Cardiac septum (tissue), 1 donor: ENCODE measurements around the gene SERPINB1. TPM values are rescaled to one million over a fixed set of nuclear protein-coding genes. Genes with fewer than 3 reads are reported as not detected.

ENCODE experiments used
- DNase-seq: peaks from one replicate; pipeline ENCODE4 v3.0.0-alpha.2; 2020; ENCODE audit warnings: low spot score
- intact Hi-C: fragments of 100-400 bp; cut with DNase I; formaldehyde crosslinking; loops from one replicate; pipeline ENCODE4 v1.14.0; 2022
- total RNA-seq: library from RNA; stranded (reverse); fragmentation: NEBNext Ultra II Directional; extraction: Animal tissue kit (Norgen Biotek cat#: 25700); gene quantifications from one replicate; pipeline ENCODE4 v1.2.1, GENCODE V29; 2021
- donor health status: DM: no; HTN: no; CAD: no.

The SERPINB1 gene
- total RNA-seq, 1 donor from 2014 or later = 26.4 TPM

DNA sequence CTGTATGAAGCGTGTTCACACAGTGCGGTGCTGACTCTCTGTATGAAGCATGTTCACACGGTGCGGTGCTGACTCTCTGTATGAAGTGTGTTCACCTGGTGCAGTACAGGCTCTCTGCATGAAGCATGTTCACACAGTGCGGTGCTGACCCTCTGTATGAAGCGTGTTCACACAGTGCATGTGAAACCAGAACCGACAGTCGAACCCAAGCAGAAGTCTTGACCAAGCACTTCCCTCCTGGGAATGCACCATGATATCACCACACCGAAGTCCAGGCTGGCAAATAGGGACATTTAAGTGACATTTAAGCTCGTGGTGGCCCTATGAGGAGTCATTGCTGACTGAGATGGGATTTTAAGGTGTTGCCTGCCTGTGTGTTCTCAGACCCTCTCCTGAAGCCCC, 11.3 kb upstream of the SERPINB1 start:
- no peak for DNase-seq
- intact Hi-C loops = no loop called here

GRCh38 chr6:2852514-2852855, 10.8 kb upstream of the SERPINB1 start:
- intact Hi-C loops = no loop called here
- no peak for DNase-seq

GRCh38 chr6:2851727-2852513, 10.3 kb upstream of the SERPINB1 start:
- DNase-seq = no peak
- intact Hi-C loops = no loop called here

DNA sequence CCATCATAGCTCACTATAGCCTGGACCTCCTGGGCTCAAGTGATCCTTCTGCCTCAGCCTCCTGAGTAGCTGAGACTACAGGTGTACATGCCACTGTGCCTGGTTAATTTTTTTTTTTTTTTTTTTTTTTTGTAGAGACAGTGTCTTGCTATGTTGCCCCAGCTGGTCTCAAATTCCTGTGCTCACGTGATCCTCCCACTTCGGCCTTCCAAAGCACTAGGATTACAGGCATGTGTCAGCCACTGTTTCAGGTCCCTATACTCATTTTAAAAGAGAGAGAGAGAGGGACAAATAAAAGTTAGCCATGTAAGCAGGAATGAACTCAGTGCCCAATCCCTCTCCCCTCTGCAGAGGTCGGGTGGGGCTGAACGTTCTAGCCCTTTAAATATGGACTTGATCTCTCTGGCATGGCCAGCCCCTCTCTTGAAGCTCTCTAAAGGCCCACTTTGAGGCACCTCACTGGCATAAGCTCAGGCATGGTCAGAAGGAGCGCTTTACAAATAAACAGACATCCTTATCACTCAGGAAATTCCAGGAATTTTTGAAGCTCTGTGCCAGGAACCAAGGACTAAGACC, 9.0 kb upstream of the SERPINB1 start:
- DNase-seq = no peak
- intact Hi-C loops = no loop called here

DNA sequence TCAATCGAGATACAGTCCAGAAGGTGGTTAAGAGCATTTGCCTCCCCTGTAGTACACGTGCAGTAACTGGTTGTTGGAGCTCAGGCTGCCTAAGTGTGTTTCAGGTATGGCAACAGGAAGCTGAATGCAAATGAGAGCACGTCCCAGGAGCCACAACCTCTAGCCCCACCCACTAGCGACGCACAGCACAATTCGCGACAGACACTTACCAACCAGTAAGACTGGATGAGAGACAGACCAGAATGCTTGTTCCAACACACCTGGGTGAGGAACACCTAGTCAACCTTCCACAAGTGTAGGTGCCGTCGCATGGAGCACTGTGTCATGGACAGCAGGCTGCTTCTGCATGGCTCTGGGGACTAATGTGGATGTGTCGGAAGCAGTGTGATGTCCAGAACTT, 7.2 kb upstream of the SERPINB1 start:
- no peak for DNase-seq
- intact Hi-C loops = loop anchor here (5.0 to 10.0 kb wide), 2 partner anchors 63 to 206 kb away; no protein-coding TSS in a partner anchor

- no peak for DNase-seq
- intact Hi-C loops = loop anchor here (1.0 to 10.0 kb wide), 4 partner anchors 66 to 209 kb away; no protein-coding TSS in a partner anchor
These were observed 4.2 kb upstream of the SERPINB1 start for GRCh38 chr6:2845880-2846208.

- no peak for DNase-seq
- intact Hi-C loops = loop anchor here (10.0 kb wide), 1 partner anchor 211 kb away; no protein-coding TSS in a partner anchor
These were observed 2.3 kb upstream of the SERPINB1 start for GRCh38 chr6:2844008-2844407.

DNA sequence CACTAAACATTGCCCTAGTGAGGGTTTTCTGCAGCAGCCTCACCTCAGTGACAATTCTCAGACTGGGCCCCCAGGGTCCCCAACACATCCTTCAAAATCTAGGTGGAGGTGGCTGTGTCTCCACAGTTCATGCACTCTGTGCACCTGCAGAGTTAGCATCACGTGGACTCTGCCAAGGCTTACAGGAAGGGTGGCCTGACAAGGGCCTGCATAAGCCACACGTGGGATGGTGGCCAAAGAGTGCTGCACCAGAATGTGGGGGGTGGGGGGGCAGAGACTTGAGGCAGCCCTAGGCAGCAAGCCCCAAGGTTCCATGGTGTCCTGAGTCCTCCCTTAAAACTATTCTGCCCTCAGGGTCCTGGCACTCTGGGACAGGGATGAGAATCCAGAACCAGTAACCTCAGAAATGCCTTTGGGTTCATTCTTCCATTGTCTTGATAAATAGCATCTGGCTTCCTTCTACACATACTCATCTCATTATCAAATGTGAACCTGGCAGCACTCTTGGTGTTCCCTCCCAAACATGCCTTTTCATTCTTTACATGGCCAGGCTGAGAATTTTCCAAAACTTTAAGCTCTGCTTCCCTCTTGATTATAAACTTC, 1.6 kb upstream of the SERPINB1 start:
- no peak for DNase-seq
- intact Hi-C loops = loop anchor here (10.0 kb wide), 1 partner anchor 212 kb away; no protein-coding TSS in a partner anchor

- intact Hi-C loops = loop anchor here (1.0 to 10.0 kb wide), 2 partner anchors 51 to 213 kb away; no protein-coding TSS in a partner anchor
- DNase-seq = no peak
These were observed 483 bp upstream of the SERPINB1 start for GRCh38 chr6:2842139-2842552.

GRCh38 chr6:2840749-2841061, 958 bp downstream of the SERPINB1 start:
- intact Hi-C loops = loop anchor here (10.0 kb wide), 1 partner anchor 214 kb away; no protein-coding TSS in a partner anchor
- DNase-seq = no peak

DNA sequence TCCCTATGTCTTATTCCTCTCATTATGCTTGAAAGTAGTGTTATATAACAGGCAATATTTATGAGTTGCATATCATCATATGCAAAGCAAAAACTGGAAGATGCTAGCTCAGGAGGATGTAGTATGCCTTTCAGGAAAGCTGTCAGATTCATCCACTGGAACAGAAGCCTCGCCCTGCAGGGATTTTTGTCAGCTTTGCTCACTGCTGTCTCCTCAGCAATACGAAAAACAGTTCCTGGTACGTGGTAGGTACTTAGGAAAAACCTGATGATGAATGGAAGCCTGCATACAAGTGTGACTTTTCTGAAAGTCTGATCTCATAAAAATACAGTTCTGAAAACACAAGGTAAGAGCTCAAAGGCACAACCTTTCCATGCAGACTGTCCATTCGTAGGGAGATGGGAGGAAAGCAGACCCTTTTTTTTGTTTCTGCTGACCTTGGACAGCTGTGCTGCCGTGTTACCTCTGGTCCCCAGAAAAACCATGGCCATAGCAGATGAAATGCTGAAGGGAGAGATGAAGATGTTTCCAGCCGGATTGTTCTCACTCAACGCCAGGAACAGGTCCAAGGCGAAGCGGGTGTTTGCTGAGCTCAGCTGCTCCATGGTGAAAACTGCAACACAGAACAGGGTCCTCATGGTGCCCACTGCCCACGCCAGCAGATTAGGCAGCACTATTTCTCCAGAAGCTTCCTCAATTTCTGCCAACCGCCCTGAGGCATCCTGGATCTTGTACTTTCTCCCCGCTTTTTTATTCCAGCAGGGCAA, 1.5 kb downstream of the SERPINB1 start:
- intact Hi-C loops = loop anchor here (10.0 kb wide), 1 partner anchor 215 kb away; no protein-coding TSS in a partner anchor
- DNase-seq = no peak

DNA sequence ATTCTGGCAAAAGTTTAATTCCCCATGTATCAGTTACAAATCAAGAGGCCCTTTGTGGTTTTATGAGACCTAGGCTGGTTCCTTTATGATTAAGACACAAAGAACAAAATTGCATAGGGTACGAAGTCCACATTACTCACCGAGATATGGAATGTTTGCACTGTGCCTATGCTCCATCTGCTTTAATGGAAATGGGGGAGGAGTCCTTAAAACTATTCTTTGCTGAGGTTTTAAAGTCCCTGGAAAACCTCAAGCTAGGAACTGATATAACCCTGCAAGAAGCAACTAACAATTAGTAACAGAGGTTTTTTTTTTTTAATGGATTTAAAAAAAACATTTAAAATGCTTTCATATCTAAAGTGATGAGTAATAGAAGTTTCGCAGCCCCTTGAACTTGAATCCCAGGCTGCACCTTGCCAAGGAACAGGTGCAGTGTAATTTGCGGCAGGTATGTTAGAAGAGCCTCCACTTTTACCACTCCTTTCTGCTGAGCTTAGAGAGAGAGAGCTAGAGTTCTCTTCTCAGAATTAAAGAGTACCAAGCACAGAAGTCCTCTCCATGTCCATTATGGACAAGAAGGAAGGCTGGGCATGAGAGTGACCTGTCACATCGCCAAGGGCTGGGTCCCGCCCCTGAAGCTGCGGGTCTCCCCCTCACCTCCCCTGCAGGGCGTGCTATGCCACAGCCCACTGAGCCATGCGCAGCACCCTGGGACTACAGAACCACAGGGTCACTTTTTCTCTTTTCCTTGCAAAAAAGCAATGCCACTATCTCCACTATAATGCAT, 2.3 kb downstream of the SERPINB1 start:
- intact Hi-C loops = no loop called here
- no peak for DNase-seq

DNA sequence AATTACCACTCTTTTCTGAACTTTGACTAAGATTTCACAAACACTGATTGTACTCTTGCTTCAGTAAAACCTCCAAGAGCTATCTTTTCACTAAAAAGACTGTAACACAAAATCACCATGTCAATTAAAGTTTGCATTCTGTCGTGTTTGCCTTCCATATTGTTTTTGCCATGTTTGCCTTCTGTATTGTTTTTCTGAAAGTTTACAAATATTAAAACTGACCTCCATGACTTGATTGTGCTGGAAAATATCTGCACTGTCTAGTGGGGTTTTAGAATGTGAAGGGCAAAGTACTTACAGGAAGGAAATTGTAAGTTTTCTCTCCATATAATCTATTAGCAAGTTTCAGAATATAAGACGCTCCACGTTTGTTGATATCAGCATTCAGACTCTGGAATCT, 3.4 kb downstream of the SERPINB1 start:
- intact Hi-C loops = no loop called here
- no peak for DNase-seq

DNA sequence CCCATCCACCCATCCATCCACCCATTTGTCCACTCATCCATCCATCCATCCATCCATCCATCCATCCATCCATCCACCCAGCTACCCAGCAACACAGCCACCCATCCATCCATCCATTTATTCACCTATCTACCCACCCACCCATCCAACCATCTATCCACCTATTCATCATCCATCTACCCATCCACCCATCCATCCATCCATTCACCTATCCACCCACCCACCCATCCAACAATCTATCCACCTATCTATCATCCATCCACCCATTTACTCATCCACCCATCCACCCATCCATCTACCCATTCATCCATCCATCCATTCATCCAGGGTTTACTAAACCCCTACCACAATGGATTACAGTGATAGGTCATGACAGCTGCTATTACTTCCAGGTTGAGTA, 7.4 kb downstream of the SERPINB1 start:
- DNase-seq = no peak
- intact Hi-C loops = no loop called here

DNA sequence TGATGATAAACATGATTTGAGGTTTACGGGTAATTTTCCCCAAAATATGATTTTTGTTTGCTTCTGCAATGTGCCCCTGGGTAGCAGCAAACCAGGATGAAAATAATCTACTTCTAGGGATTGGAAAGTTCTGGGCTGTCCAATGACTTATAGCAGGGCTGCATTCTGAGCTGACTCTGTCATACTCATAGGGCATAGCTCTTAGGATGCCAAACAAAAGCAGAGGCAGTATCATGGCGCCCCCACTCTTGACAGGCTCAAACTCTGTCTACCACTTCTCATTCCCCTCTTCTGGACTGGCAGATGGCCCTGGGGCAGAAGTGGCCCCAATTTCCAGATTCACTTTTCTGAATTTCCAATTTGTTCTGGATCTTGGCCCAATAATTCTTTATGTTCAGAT, 10.3 kb downstream of the SERPINB1 start:
- intact Hi-C loops = no loop called here

GRCh38 chr6:2830183-2830582, 11.5 kb downstream of the SERPINB1 start:
- intact Hi-C loops = no loop called here
- DNase-seq = no peak

More for the DNA sequence above, 10.3 kb downstream of the SERPINB1 start:
- DNase-seq = no peak

DNA sequence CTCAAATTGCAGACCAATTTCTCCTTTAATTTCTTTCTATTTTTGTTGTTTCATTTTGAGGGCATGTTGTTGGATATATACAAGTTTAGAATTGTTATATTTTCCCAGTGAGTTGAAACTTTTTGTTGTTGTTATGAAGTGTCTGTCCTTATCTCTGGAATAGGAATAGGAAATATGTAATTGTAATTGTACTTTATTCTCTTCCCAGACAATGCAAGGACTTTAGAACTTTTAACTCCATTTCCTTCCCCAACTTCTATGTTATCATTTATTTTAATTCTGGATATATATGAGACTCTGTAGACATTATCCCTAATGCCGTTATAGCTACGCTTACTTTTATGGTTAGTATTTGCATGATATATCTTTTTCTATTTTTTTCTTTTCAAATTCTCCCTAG, 12.4 kb downstream of the SERPINB1 start:
- intact Hi-C loops = no loop called here
- no peak for DNase-seq

GRCh38 chr6:2828629-2829028, 13.0 kb downstream of the SERPINB1 start:
- intact Hi-C loops = no loop called here
- no peak for DNase-seq

GRCh38 chr6:2827142-2827541, 14.5 kb downstream of the SERPINB1 start:
- intact Hi-C loops = no loop called here
- no peak for DNase-seq
